WTC11 (cell line): Measurements from ENCODE around the gene FGF1. TPM values are rescaled to one million over a fixed set of nuclear protein-coding genes. Genes with fewer than 3 reads are reported as not detected.

ENCODE experiments used
- ATAC-seq: fragments of 200-7000 bp; cut with Tn5 transposase; 2 replicates; pipeline ENCODE4 v1.10.0; 2021; ENCODE audit warnings: mild to moderate bottlenecking, moderate library complexity
- CTCF ChIA-PET: fragments of 300-600 bp; sonication (Branson Sonifier 250); formaldehyde crosslinking; loops from one replicate; lab custom pipeline; 2021; ENCODE audit warnings: antibody characterized with exemption; lab: Charles Lee
- POLR2A ChIA-PET: fragments of 350-600 bp; sonication (Branson Sonifier 250); formaldehyde crosslinking; loops from one replicate; lab custom pipeline; 2021; ENCODE audit warnings: antibody characterized with exemption; lab: Charles Lee
- DNase-seq: peaks from one replicate; pipeline ENCODE4 v3.0.0; 2021; ENCODE audit warnings: low spot score
- H3K27ac Mint-ChIP-seq: 2 replicates; pipeline ENCODE4 v1.8.0; 2021; ENCODE audit warnings: mixed read lengths
- H3K27me3 Mint-ChIP-seq: 2 replicates; pipeline ENCODE4 v1.8.0; 2021; ENCODE audit warnings: low read depth, mild to moderate bottlenecking, moderate library complexity, mixed read lengths
- H3K36me3 Mint-ChIP-seq: 2 replicates; pipeline ENCODE4 v1.8.0; 2021; ENCODE audit warnings: mixed read lengths
- H3K4me1 Mint-ChIP-seq: 2 replicates; pipeline ENCODE4 v1.8.0; 2022; ENCODE audit warnings: mixed read lengths
- H3K4me3 Mint-ChIP-seq: 2 replicates; pipeline ENCODE4 v1.8.0; 2021; ENCODE audit warnings: mild to moderate bottlenecking, moderate library complexity, mixed read lengths
- H3K9me3 Mint-ChIP-seq: 2 replicates; pipeline ENCODE4 v1.8.0; 2021; ENCODE audit warnings: mixed read lengths
- AR ChIP-seq: fragments of 250-450 bp; sonication (Bioruptor Pico); IDR thresholded peaks from 2 replicates; pipeline ENCODE4 v1.9.0; 2021; ENCODE audit warnings: mild to moderate bottlenecking
- ARID4B ChIP-seq: sonication (generic); formaldehyde crosslinking; IDR thresholded peaks from 2 replicates; pipeline ENCODE4 v1.8.0; 2023; ENCODE audit warnings: missing genetic modification reagents, mild to moderate bottlenecking, borderline replicate concordance
- CREM ChIP-seq: sonication (generic); formaldehyde crosslinking; IDR thresholded peaks from 2 replicates; pipeline ENCODE4 v1.8.1; 2022; ENCODE audit warnings: mild to moderate bottlenecking, missing genetic modification reagents, moderate library complexity
- CTCF ChIP-seq: fragments of 200-600 bp; IDR thresholded peaks from 2 replicates; pipeline ENCODE4 v1.8.0; 2022; ENCODE audit warnings: antibody characterized with exemption
- E2F5 ChIP-seq: sonication (generic); formaldehyde crosslinking; IDR thresholded peaks from 2 replicates; pipeline ENCODE4 v1.8.1; 2022; ENCODE audit warnings: mild to moderate bottlenecking, moderate library complexity, missing genetic modification reagents
- FOXP4 ChIP-seq: sonication (generic); formaldehyde crosslinking; IDR thresholded peaks from 2 replicates; pipeline ENCODE4 v1.8.0; 2022; ENCODE audit warnings: mild to moderate bottlenecking, missing genetic modification reagents
- MAX ChIP-seq: sonication (generic); formaldehyde crosslinking; IDR thresholded peaks from 2 replicates; pipeline ENCODE4 v1.8.0; 2022; ENCODE audit warnings: mild to moderate bottlenecking, missing genetic modification reagents
- NFE2L1 ChIP-seq: sonication (generic); formaldehyde crosslinking; IDR thresholded peaks from 2 replicates; pipeline ENCODE4 v1.8.1; 2023; ENCODE audit warnings: missing genetic modification reagents
- NR2C2 ChIP-seq: sonication (generic); formaldehyde crosslinking; IDR thresholded peaks from 2 replicates; pipeline ENCODE4 v1.8.0; 2022; ENCODE audit warnings: mild to moderate bottlenecking, missing genetic modification reagents
- SMAD4 ChIP-seq: sonication (generic); formaldehyde crosslinking; IDR thresholded peaks from 2 replicates; pipeline ENCODE4 v1.8.0; 2022; ENCODE audit warnings: mild to moderate bottlenecking, missing genetic modification reagents
- ZNF121 ChIP-seq: sonication (generic); formaldehyde crosslinking; IDR thresholded peaks from 2 replicates; pipeline ENCODE4 v1.8.0; 2023; ENCODE audit warnings: missing genetic modification reagents
- ZNF281 ChIP-seq: sonication (generic); formaldehyde crosslinking; IDR thresholded peaks from 2 replicates; pipeline ENCODE4 v1.8.0; 2023; ENCODE audit warnings: mild to moderate bottlenecking, missing genetic modification reagents
- total RNA-seq: library from RNA; stranded (reverse); gene quantifications from 3 replicates; pipeline ENCODE4 v1.2.3, GENCODE V29; 2021

The FGF1 gene
- total RNA-seq, 1 experiment from 2014 or later, result 0.55 TPM

- TF ChIP-seq ARID4B (no peak), NR2C2 (CRISPR knock-in tag) (no peak), CTCF (no peak), AR (CRISPR knock-in tag) (no peak), NFE2L1 (CRISPR knock-in tag) (no peak), ZNF121 (CRISPR knock-in tag) (no peak)
Observed at GRCh38 chr5:142547445-142548380, 138.2 kb downstream of the FGF1 start (continued).

- Mint-ChIP-seq H3K9me3 (no peaks in the 10 kb centered on the region), H3K4me3 (no peak overlapping the region), H3K27me3 (no peaks in the 10 kb centered on the region), H3K27ac (no peak overlapping the region), H3K4me1 (peaks cover 63% of the 10 kb centered on the region), H3K36me3 (no peaks in the 10 kb centered on the region)
- DNase-seq (no peak), ATAC-seq (no peak)
- POLR2A ChIA-PET, result no interaction called here
- TF ChIP-seq SMAD4 (CRISPR knock-in tag), result no peak
- no peak for TF ChIP-seq FOXP4 (CRISPR knock-in tag)
- TF ChIP-seq ZNF121 (CRISPR knock-in tag), result no peak
- no peak for TF ChIP-seq ZNF281
- no peak for TF ChIP-seq CREM (CRISPR knock-in tag)
- no peak for TF ChIP-seq MAX (CRISPR knock-in tag)
- TF ChIP-seq E2F5 (CRISPR knock-in tag), result no peak
- CTCF ChIA-PET, result interaction anchor here (0.6 to 1.6 kb wide), 5 partner anchors 216 to 745 kb away, joined by 3 to 4 read pairs (median 3); partner anchors contain the start of gene SPRY4
Observed at GRCh38 chr5:142545650-142546322, 140.1 kb downstream of the FGF1 start.
